PFSK-1 (cell line): ENCODE measurements around the gene PPFIA1.

ENCODE experiments used
- POLR2AphosphoS5 ChIP-seq: IDR thresholded peaks from 2 replicates; pipeline ENCODE4 v1.6.1; 2012; ENCODE audit warnings: low read depth, mild to moderate bottlenecking, control low read depth, low read length, moderate library complexity
- TAF1 ChIP-seq: IDR thresholded peaks from 2 replicates; pipeline ENCODE4 v1.6.1; 2012; ENCODE audit warnings: low read length, control low read depth, borderline replicate concordance; ENCODE audit not compliant: insufficient read depth

- TF ChIP-seq TAF1 = no peak
- no peak for TF ChIP-seq POLR2AphosphoS5
Measured at GRCh38 chr11:70378506-70379134, 108.1 kb downstream of the PPFIA1 start.
